ENCODE results near the gene FXYD2. TPM values are rescaled to one million over a fixed set of nuclear protein-coding genes. Genes with fewer than 3 reads are reported as not detected.

FXYD2 gene
- total and polyA plus RNA-seq, 2 of the 13 experiments (the other 11 are each of a cell fraction or from before 2014, with no cell fraction given), result 45.9 to 106 TPM

GRCh38 chr11:117855186-117855845 is 30.8 kb upstream of the FXYD2 start (continued):
- TF ChIP-seq, protein P1, sequence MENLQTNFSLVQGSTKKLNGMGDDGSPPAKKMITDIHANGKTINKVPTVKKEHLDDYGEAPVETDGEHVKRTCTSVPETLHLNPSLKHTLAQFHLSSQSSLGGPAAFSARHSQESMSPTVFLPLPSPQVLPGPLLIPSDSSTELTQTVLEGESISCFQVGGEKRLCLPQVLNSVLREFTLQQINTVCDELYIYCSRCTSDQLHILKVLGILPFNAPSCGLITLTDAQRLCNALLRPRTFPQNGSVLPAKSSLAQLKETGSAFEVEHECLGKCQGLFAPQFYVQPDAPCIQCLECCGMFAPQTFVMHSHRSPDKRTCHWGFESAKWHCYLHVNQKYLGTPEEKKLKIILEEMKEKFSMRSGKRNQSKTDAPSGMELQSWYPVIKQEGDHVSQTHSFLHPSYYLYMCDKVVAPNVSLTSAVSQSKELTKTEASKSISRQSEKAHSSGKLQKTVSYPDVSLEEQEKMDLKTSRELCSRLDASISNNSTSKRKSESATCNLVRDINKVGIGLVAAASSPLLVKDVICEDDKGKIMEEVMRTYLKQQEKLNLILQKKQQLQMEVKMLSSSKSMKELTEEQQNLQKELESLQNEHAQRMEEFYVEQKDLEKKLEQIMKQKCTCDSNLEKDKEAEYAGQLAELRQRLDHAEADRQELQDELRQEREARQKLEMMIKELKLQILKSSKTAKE (CRISPR knock-in tag; IDR thresholded peaks at IDR 0.05; ENCODE audit: borderline replicate concordance), result no peak
- TF ChIP-seq PCBP2 (optimal IDR thresholded peaks at IDR 0.05; ENCODE audit: low read depth, low read length, poor library complexity, severe bottlenecking), result no peak
- TF ChIP-seq ZNF570 (CRISPR knock-in tag; IDR thresholded peaks at IDR 0.05; ENCODE audit: borderline replicate concordance), result no peak
- no peak for TF ChIP-seq ZNF121 (CRISPR knock-in tag; IDR thresholded peaks at IDR 0.05)
- TF ChIP-seq CBFB (CRISPR knock-in tag; IDR thresholded peaks at IDR 0.05), result no peak
- TF ChIP-seq, protein P2, sequence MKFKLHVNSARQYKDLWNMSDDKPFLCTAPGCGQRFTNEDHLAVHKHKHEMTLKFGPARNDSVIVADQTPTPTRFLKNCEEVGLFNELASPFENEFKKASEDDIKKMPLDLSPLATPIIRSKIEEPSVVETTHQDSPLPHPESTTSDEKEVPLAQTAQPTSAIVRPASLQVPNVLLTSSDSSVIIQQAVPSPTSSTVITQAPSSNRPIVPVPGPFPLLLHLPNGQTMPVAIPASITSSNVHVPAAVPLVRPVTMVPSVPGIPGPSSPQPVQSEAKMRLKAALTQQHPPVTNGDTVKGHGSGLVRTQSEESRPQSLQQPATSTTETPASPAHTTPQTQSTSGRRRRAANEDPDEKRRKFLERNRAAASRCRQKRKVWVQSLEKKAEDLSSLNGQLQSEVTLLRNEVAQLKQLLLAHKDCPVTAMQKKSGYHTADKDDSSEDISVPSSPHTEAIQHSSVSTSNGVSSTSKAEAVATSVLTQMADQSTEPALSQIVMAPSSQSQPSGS (CRISPR knock-in tag; IDR thresholded peaks at IDR 0.05), result no peak
- TF ChIP-seq FLYWCH1 (CRISPR knock-in tag; IDR thresholded peaks at IDR 0.05), result no peak
- no peak for TF ChIP-seq NKX3-1 (CRISPR knock-in tag; IDR thresholded peaks at IDR 0.05)
- no peak for TF ChIP-seq ZNF7 (CRISPR knock-in tag; IDR thresholded peaks at IDR 0.05)
- TF ChIP-seq MYC (CRISPR knock-in tag; IDR thresholded peaks at IDR 0.05; ENCODE audit: borderline replicate concordance), result no peak
- no peak for TF ChIP-seq SP1 (IDR thresholded peaks at IDR 0.05)
- TF ChIP-seq SP1 (CRISPR knock-in tag; IDR thresholded peaks at IDR 0.05), result no peak

All from HepG2 (cell line).